Fibroblast of gingiva (primary cell): ENCODE results near the gene OTOGL.
A peak's percentile ranks its signal among the peaks of the same experiment; 100 is the strongest.
"Not testable (repeated sequence)": the region's sequence is repeated elsewhere in the genome, so short reads cannot be mapped to it uniquely, and the experiment has no call there.

Experiments used
- DNase-seq: peaks from one replicate; pipeline ENCODE4 v3.0.0-alpha.2; 2011; ENCODE audit warnings: low read depth

The OTOGL gene

DNA sequence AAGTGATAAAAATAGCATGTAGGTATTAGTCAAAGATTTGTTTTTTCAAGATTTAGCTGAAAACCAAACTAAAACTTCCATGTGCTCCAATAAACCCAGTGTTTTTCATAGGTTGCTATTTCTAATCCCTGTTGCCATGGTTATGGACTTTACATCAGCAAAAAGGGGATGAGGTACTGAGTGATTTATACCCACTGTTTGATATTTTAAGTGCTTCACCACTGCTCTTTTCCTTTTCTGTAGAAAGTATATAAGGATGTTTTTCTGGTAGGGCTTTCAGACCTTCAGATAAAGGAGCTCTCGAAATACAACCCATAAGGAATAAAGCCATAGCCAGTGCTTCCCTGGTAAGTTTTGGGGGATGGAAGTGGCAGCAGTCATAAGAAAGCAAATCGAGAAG, at the start of gene OTOGL:
Gene OTOGL, plus strand, starts transcription at position 279 of the 400 bp plus-strand sequence. CDS start 109,895 bp downstream, outside the sequence.
- DNase-seq, result no peak

DNA sequence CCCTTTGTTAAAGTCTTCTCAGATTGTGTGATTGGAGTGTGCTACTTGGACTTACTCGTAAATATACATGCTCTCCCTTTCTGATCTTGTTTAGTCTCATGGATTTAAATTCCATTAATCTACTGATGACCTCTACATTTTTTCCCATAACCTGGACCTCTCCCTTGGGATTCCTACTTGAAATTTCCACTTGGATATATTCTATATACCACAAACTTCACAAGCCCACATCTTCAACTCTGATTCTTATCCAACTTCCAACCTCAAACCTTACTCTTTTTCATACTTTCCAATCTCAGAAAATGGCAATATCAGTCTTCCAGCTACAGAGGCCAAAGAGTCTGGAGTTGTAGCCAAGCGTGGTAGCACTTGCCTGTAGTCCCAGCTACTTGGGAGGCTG, 49.1 kb upstream of the OTOGL start:
- no peak for DNase-seq

DNA sequence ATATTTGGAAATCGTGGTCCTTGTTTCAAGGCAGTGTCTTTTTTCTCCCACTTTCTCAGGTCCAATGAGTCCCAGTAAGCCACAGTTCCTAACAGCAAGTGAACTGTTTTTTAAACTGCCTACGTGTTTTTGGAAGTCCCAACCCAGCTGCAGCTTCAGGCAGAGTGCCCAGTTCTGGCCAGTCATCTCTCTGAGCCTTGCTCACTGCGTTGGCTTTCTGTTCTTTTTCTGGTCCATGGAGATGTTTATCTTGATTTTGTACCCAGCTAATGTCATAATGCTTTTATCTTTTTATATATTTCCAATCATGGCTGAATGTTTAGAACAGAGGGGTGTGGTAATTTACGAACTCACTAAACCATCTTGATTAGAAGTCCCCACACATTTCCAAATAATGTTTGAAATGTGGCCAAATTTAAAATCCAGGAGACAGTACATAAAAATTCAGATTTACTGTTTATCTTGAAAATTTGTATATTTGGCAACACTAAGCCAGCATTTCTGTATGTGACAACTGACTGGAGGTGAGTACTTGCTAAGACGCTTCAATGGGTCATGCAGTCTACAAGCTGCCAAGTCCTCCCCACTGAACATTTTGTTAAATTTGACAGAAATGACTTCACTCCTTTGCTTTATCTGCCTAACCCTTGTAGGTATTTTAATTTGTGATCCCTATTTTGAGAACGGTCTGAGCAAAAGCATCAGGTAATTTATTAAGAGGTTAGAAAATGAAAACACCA, 46.1 kb upstream of the OTOGL start:
- DNase-seq, result peak; percentile 83

DNA sequence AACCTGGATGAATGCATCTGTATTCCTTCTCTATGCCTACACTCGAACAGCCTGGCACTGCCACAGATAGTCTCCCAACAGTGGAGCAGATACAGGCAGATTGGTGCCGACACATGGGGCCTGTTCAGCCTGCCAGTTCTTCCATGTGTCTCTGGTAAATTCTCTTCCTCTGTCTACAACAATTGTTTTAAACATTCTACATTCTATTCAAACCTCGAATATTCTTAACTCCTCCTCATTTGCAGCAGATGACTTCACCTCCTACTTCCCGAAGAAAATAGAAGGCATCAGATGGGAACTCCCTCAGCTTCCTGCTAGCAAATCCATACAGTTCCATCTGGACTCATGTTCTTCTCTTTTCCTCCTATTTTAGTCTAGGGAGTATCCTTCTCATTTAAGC, 43.1 kb upstream of the OTOGL start:
- DNase-seq, result no peak

DNA sequence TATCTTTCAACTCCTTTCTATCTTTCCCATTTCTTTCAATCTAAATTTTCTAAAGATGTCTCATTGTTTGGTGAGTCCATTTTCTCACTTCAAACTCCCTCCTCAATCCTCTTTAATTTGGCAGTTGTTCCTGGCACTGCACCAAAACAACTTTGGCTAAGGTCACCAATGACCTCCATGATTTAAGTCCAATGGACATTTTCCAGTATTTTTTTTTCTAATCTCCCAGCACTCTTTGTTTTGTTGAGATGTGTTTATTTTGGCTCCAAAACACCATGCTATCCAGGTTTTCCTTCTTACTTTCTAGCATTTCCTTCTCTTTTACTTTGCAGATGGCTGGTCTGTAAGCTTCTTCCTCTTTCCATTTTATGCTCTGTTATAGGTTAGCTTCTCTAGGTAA, 42.5 kb upstream of the OTOGL start:
- DNase-seq, result no peak

DNA sequence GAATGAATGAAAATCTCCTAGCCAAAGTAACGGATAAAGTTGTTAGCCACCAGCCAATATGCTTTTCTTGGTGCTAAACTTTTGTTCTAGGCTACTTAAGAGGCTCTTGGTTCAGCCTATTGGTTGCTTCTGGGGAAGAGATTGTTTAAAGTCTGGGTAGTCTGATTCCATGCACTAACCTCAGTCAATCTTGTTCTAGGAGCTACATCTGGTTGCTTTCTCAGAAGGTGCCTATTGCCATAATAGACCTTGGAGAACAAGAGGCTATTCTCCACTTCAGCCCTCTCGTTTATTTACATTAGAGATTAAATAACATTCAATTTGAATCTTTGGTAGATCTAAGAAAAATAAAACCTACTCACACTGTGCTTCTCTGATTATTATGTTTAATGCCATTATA, 40.8 kb upstream of the OTOGL start:
- DNase-seq, result no peak

- DNase-seq, result no peak
These were observed 40.2 kb upstream of the OTOGL start for GRCh38 chr12:80059102-80059501.

- DNase-seq, result no peak
These were observed 39.5 kb upstream of the OTOGL start for GRCh38 chr12:80059875-80060274.

GRCh38 chr12:80064269-80064668, 35.1 kb upstream of the OTOGL start:
- DNase-seq, result peak; percentile 33

- no peak for DNase-seq
These were observed 34.4 kb upstream of the OTOGL start for GRCh38 chr12:80064951-80065350.

GRCh38 chr12:80068173-80068572, 31.2 kb upstream of the OTOGL start:
- DNase-seq, result no peak

GRCh38 chr12:80083892-80084614, 15.3 kb upstream of the OTOGL start:
- not testable (repeated sequence) for DNase-seq

- no peak for DNase-seq
These were observed 13.3 kb upstream of the OTOGL start for GRCh38 chr12:80086025-80086424.

GRCh38 chr12:80087486-80088213, 11.7 kb upstream of the OTOGL start:
- peak; percentile 20 for DNase-seq

GRCh38 chr12:80100591-80100990, 1.3 kb downstream of the OTOGL start:
- no peak for DNase-seq

DNA sequence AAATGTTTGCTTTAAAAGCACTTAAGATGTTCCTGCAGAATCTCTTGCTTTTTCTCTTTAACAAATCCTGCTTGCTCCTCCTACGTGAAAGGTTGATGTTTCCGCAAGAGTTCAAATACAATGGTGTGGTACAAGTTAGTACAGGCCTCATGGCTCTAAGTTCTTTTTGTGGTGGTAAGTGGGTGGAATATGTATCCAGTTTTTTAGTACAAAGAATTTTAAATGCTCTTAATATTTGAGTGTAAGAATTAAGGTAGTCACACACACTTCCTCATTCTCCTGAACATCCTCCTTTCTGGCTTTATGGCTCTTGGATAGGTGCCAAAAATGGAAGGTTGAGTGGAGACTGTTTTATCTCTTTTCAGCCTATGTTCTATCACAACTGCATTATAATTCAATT, 1.8 kb downstream of the OTOGL start:
- DNase-seq, result no peak

GRCh38 chr12:80107221-80107620, 7.9 kb downstream of the OTOGL start:
- no peak for DNase-seq

GRCh38 chr12:80116735-80117134, 17.4 kb downstream of the OTOGL start:
- DNase-seq, result no peak

GRCh38 chr12:80118565-80119324, 19.4 kb downstream of the OTOGL start:
- no peak for DNase-seq

DNA sequence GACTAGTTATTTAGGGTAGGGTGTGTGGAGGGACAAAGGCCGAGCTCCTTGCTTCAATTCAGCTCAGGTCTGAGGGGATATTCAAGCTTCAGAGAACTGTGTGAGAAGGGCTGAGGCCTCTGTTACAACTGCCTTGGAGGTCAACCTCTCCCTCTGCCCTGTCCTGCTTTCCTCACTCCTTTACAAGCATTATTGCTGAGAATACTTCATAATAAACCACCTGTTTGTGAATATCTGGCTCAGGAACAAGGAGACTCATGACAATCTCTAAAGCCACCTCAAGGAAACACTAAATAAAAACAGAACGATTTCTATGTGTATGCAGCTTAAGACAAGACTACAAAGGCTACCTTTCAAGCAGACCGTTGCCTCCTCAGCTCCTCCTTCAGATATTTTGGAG, 21.7 kb downstream of the OTOGL start:
- DNase-seq, result no peak

DNA sequence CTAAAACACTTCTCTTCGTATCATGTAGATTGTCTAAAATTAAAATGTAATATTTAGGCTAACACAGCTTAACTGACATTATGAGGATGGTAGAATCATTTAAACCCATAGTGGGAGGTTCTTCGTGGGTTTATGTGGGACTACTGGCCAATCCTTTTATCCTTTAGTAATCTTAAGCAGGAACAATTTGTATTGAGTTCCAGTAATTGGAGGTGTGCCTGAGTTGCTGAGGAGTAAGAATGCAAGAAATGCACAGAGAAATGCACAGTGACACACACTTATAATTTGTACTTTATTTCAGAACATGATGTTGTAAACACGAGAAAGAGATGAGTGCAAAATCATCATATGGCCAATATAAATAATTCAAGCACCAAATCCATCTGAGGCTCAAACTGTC, 22.3 kb downstream of the OTOGL start:
- DNase-seq, result peak; percentile 44

DNA sequence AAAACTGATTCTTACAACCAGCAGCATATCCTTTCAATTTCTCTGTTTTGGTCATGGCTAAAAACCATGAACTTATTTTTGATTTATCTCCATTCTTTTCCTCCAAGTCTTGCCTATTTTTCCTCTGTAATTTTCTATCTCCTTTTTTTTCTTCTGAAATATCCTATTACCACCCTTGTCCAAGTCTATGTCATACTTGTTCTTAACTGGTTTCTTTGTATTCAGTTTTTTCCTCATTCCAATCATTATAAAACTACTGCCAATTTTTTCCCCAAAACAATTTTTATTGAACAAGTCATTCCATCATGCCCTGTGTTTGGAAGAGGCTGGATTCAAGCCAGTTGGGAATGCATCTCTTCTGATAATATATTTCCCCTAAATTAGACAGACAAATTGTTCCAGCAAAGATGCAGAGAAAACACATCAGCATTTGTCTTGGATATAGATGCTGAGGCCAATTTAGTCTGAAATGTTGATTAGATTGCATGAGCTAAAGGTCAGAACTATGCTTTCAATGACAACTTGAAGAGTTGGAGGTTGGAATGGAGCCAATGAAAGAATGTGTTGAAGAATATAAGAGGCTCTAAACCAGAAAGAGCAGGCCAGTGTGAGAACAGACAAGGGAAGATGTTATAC, 30.7 kb downstream of the OTOGL start:
- peak; percentile 6 for DNase-seq
